Measurements from ENCODE around the gene DIPK1A. TPM values are rescaled to one million over a fixed set of nuclear protein-coding genes. Genes with fewer than 3 reads are reported as not detected.

The DIPK1A gene
- total RNA-seq, 1 experiment from 2014 or later = 3.8 TPM

DNA sequence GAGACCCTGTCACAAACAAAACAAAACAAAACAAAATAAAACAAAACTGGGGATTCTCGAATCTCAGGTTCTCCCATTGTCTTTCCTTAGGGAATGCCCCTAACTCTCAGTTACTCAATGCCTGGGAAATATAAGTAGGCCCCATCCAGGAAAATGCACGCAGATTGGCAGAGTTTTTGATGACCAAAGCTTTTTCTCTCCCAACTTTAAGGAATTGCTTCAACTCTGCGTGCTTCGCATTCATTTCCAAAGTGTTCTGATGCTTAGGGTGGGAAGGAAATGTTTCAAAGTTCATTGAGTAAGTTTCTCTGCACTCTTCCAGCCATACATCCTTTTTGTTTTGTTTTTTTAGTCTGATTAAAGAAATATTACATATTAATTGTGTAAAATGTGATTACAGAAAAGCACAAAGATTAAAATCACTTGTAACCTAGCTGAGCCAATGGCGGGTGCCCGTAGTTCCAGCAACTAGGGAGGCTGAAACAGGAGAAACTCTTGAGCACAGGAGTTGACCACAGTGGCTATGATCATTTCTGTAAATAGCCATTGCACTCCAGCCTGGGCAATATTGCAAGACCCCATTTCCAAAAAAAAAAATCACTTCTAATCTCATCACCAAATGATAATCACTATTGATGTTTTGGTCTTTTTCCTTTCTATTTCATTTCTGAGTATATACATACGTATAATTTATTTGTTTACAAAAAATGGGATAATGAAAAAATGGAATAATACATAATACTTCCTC is 157.9 kb downstream of the DIPK1A start:
- no peak overlapping the region for H3K27ac ChIP-seq (ENCODE audit: insufficient read length, low read depth, low read length)
- no peak overlapping the region for H3K27ac Mint-ChIP-seq
- H3K56ac ChIP-seq (ENCODE audit: insufficient read length, low read depth, low read length) = no peak overlapping the region
- no CpG with 5 or more reads among the region's 7 CpGs for WGBS (ENCODE audit: extremely low coverage, insufficient read length, low lambda C conversion rate)
- H3K4me3 Mint-ChIP-seq = no peak overlapping the region
- no peaks in the 10 kb centered on the region for H3K27me3 Mint-ChIP-seq (ENCODE audit: low read depth)
- H2BK15ac ChIP-seq (ENCODE audit: low read depth, low read length) = no peak overlapping the region
- H2BK120ac ChIP-seq (ENCODE audit: low read depth, low read length, poor library complexity, severe bottlenecking) = no peak overlapping the region
- H2AFZ ChIP-seq (ENCODE audit: low read length) = no peak overlapping the region
- no peak overlapping the region for H4K5ac ChIP-seq (ENCODE audit: insufficient read length, low read depth, low read length)
- no peak overlapping the region for H3K18ac ChIP-seq (ENCODE audit: insufficient read length, low read depth, low read length)
- no peaks in the 10 kb centered on the region for H4K20me1 ChIP-seq (ENCODE audit: control insufficient read depth, insufficient read depth, insufficient read length)
- H3K4me2 ChIP-seq (ENCODE audit: insufficient read depth, insufficient read length, low read length) = no peak overlapping the region
- no peak overlapping the region for H3K14ac ChIP-seq (ENCODE audit: insufficient read depth, low read length)
- no peaks in the 10 kb centered on the region for H3K27me3 ChIP-seq (ENCODE audit: insufficient read depth, low read length)
- H3K4me1 ChIP-seq (ENCODE audit: insufficient read depth, low read length) = no peaks in the 10 kb centered on the region
- no peak overlapping the region for H3T11ph ChIP-seq (ENCODE audit: low read length)
- H3K36me3 Mint-ChIP-seq (ENCODE audit: insufficient read depth in 1 of 3, low read depth in 3 of 3) = no peaks in the 10 kb centered on the region
- no peak overlapping the region for H2BK12ac ChIP-seq (ENCODE audit: insufficient read length, low read depth, low read length)
- no peak overlapping the region for H3K4ac ChIP-seq (ENCODE audit: low read depth, low read length)
- H3K23me2 ChIP-seq (ENCODE audit: insufficient read length, low read depth, low read length, poor library complexity, severe bottlenecking) = no peaks in the 10 kb centered on the region
- H2AK5ac ChIP-seq (ENCODE audit: insufficient read length, low read length) = no peak overlapping the region
- no peak overlapping the region for H2BK20ac ChIP-seq (ENCODE audit: low read depth, low read length, poor library complexity, severe bottlenecking)
- no peak overlapping the region for H2BK5ac ChIP-seq (ENCODE audit: insufficient read length, low read length)
- H3K79me2 ChIP-seq (ENCODE audit: insufficient read depth, low read length) = no peaks in the 10 kb centered on the region
- no peaks in the 10 kb centered on the region for H3K9me3 ChIP-seq (ENCODE audit: control insufficient read depth, low read depth, low read length)
- H3K23ac ChIP-seq (ENCODE audit: insufficient read length, low read depth, low read length) = no peak overlapping the region
- no peak for TF ChIP-seq CTCF (conservative IDR thresholded peaks at IDR 0.05)
- H3K9ac ChIP-seq (ENCODE audit: extremely low read depth, insufficient read length, low read length) = no peak overlapping the region
- no peak for DNase-seq
- H3K79me1 ChIP-seq (ENCODE audit: insufficient read depth, low read depth, low read length, poor library complexity, severe bottlenecking) = no peaks in the 10 kb centered on the region
- no peak overlapping the region for H4K91ac ChIP-seq (ENCODE audit: insufficient read length, low read depth, low read length)
- H3K4me1 Mint-ChIP-seq = peaks cover 3 to 4% of the 10 kb centered on the region in 2 experiments; a peak in 2 of 4 replicates
- no peaks in the 10 kb centered on the region; a peak in 1 of 5 replicates for H3K9me3 Mint-ChIP-seq
- no peak overlapping the region for H4K8ac ChIP-seq (replicated peaks; ENCODE audit: insufficient read length, low read depth, low read length)

All from H9 (cell line).